Mononuclear cell (primary cell): ENCODE results near the gene PNMA8B. TPM values are rescaled to one million over a fixed set of nuclear protein-coding genes. Genes with fewer than 3 reads are reported as not detected.
"Not testable (repeated sequence)": the region's sequence is repeated elsewhere in the genome, so short reads cannot be mapped to it uniquely, and the experiment has no call there.

Experiments
- H3K27me3 ChIP-seq: 2 replicates; pipeline ENCODE4 v1.6.0; 2011; ENCODE audit warnings: low read length, control low read depth; ENCODE audit not compliant: insufficient read depth
- H3K4me1 ChIP-seq: 2 replicates; pipeline ENCODE4 v1.5.1; 2011; ENCODE audit warnings: mild to moderate bottlenecking, low read length, control low read depth; ENCODE audit not compliant: insufficient read depth
- H3K4me3 ChIP-seq: 2 replicates; pipeline ENCODE4 v1.5.1; 2011; ENCODE audit warnings: mild to moderate bottlenecking, low read length, moderate library complexity
- H3K9me3 ChIP-seq: 2 replicates; pipeline ENCODE4 v1.5.1; 2011; ENCODE audit warnings: low read depth, mild to moderate bottlenecking, control low read depth, low read length
- total RNA-seq: library from RNA; depleted of rRNA; stranded (reverse); fragments of >200 nt; gene quantifications from one replicate; pipeline ENCODE4 v1.2.3, GENCODE V29; 2012

The PNMA8B gene, protein sequence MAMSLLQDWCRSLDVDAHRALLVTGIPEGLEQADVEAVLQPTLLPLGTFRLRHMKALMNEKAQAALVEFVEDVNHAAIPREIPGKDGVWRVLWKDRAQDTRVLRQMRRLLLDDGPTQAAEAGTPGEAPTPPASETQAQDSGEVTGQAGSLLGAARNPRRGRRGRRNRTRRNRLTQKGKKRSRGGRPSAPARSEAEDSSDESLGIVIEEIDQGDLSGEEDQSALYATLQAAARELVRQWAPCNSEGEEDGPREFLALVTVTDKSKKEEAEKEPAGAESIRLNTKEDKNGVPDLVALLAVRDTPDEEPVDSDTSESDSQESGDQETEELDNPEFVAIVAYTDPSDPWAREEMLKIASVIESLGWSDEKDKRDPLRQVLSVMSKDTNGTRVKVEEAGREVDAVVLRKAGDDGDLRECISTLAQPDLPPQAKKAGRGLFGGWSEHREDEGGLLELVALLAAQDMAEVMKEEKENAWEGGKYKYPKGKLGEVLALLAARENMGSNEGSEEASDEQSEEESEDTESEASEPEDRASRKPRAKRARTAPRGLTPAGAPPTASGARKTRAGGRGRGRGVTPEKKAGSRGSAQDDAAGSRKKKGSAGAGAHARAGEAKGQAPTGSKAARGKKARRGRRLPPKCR
- under 0.01 TPM for total RNA-seq

DNA sequence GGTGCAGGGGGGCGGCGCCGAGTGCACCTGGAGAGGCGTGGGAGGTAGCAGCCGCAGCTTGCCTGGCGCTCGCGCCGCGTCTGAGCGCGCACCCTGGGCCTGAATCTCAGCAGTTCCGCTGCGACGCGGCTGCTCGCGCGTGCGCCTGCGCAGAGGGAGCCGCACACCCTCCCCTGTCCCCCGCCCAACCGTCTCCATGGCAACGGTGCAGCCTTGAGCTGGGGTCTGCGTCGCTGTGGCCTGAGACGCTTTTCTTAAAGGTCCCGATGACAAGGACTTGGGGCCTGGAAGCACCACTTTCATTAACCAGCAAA, at the start of gene PNMA8B:
TSS of gene PNMA8B (minus strand) at position 82 of the 314 bp plus-strand sequence. CDS start 402 bp downstream, outside the sequence.
- Histone ChIP-seq H3K27me3 (peaks cover 42% of the 10 kb centered on the region), H3K4me3 (no peak within 1 kb of the TSS), H3K9me3 (no peaks in the 10 kb centered on the region), H3K4me1 (peaks cover 19% of the 10 kb centered on the region)

DNA sequence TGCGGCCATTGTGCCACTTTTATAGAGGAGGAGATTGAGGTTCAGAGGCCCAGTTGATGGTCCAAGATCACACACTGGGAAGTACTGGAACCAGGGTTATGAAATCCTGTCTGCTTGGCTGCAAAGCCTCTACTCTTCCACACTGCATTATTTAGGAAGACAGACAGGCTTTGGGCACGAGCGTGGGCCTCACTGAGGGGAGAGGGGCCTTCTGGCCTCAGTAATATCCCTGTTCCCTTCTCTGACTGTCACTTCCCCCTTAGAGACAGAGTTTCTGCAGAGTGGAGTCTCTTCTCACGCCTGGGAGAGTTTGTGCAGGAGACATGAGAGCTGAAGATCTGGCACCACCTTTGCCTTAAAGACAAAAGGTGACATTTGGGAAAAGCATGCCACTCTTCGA, 49.0 kb upstream of the PNMA8B start:
- peaks cover 5% of the 10 kb centered on the region for H3K4me1 ChIP-seq
- H3K27me3 ChIP-seq: no peaks in the 10 kb centered on the region
- no peaks in the 10 kb centered on the region for H3K9me3 ChIP-seq
- H3K4me3 ChIP-seq: no peak overlapping the region

DNA sequence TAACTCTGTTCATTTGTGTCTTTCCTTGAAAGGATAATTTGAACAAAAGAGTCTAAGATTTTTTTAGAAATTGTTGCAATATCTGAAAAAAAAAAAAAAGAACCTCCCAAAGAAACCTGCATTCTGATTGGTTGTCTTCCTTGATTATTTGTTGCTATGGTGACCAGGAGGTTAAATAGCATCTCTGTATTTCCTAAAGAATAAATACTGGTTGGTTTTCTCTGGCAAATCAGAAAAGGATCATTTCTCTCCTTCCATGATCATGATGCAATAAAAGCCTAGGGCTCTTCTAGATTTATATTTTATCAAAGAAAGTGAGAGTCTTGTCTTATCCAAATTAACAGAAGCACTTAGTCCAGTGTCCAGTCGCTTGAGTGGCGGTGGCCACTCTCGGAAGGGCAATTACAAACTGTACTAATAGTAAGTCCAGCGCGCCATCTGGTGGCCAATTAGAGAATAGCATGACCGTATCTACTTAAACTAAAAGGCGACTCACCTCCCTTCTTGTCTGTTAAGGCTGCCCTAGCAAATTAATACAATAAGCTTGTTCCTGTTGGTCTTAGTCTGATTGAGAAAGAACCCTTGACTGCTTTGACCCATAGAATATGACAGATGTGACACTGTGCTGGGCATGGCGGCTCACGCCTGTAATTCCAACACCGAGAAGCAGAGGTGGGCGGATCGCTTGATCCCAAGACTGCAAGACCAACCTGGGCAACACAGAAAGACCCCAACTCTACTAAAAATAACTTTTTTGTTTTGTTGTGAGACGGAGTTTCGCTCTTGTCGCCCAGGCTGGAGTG, 47.0 kb upstream of the PNMA8B start:
- no peak overlapping the region for H3K4me3 ChIP-seq
- no peaks in the 10 kb centered on the region for H3K9me3 ChIP-seq
- H3K27me3 ChIP-seq: no peaks in the 10 kb centered on the region
- H3K4me1 ChIP-seq: no peaks in the 10 kb centered on the region

DNA sequence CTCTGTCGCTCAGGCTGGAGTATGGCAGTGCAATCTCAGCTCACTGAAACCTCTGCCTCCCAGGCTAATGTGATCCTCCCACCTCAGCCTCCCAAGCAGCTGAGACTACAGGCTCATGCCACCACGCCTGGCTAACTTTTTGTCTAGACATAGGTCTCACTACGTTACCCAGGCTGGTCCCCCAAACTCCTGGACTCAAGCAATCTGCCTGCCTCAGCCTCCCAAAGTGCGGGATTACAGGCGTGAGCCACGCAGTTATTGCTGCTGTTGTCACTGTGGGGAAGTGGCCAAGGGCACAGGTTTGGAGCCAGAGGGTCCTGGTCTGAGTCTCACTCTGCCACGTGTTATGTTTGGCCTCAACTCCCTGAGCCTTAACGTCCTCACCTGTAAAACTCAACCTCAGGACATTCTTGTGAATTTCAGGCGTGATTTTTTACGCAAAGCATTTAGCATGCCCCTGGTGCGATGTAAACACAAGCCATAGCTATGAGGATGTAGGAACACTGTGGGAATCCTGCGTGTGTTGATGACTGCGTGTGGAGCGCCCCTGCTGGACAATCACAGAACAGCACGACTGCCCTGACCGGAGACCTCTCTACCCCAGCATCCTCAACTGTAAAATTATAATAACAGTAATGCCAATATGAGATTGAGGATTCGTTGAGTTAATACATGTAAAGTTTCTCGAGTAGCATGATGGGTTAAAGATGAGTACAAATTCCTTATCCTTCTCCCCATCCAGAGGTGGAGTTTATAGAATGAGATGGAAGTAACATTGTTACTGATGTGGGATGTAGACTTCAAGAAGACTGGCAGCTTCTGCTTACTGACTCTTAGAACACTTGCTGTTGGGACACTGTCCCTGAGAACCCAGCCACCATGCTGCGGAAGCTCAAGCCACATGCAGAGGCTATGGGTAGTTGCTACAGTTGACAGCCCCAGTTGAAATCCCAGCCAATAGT, 41.8 kb upstream of the PNMA8B start:
- no peaks in the 10 kb centered on the region for H3K9me3 ChIP-seq
- H3K4me3 ChIP-seq: no peak overlapping the region
- no peaks in the 10 kb centered on the region for H3K27me3 ChIP-seq
- peaks cover 4% of the 10 kb centered on the region for H3K4me1 ChIP-seq

DNA sequence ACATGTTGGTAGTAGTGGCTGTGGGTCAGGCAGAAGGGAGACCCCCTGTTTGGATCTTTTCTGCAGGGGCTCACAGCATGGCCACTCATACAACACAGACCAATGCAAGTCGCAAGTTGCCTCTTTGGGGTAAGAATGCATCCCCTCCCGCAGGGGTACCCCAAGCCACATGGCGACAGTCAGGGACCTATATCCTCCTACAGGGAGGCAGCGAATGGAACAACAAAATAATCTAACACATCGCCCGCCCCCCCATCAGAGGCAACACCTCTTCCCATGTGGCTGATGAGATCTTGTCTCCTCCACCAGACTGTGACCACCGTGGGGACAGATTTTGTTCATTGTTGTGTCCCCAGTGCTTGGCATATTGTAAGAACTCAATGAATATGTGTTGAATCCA, 40.7 kb upstream of the PNMA8B start:
- Histone ChIP-seq H3K4me1 (peaks cover 7% of the 10 kb centered on the region), H3K4me3 (no peak overlapping the region), H3K27me3 (no peaks in the 10 kb centered on the region), H3K9me3 (no peaks in the 10 kb centered on the region)

DNA sequence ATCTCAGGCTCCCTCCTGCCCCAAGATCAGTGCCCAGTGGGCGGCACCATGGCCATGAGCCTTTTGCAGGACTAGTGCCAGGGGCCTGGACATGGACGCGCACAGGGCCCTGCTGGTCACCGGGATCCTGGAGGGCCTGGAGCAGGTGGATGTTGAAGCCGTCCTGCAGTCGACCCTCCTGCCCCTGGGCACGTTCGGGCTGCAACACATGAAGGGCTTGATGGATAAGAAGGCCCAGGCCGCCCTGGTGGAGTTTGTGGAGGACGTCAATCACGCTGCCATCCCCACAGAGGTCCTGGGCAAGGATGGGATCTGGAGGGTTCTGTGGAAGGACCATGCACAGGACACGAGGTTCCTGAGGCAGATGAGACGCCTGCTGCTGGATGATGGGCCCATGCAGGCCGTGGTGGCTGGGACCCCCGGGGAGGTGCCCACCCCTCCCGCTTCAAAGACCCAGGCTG, 38.0 kb upstream of the PNMA8B start:
- Histone ChIP-seq H3K27me3 (no peaks in the 10 kb centered on the region), H3K4me1 (peaks cover 32% of the 10 kb centered on the region), H3K9me3 (no peaks in the 10 kb centered on the region), H3K4me3 (no peak overlapping the region)

DNA sequence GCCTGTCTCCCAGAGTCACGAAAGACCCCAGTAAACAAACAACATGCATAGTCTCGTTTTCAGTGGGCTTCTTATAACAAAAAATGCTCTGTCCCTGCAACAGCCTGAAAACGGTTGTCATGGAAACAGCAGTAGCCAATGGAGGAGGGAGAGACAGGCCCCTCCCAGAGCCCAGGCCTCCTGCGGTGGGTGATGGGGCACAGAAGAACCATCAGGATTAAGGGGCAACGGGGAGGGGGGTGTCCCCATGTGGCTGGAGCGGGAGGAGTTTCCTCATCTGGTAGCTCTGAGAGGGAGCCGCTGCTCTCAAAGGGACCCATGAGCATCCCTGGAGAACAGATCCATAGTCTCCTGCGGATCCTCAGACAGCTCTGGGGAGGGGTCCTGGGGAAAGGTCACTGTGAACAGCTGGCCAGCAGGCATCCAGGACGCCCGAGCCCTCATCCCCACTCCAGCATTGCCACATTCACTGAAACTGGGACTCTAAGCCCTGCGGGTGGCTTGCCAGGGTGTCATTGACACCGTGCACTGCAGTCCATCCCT, 37.5 kb upstream of the PNMA8B start:
- peaks cover 32% of the 10 kb centered on the region for H3K4me1 ChIP-seq
- no peak overlapping the region for H3K4me3 ChIP-seq
- H3K9me3 ChIP-seq: no peaks in the 10 kb centered on the region
- H3K27me3 ChIP-seq: no peaks in the 10 kb centered on the region

DNA sequence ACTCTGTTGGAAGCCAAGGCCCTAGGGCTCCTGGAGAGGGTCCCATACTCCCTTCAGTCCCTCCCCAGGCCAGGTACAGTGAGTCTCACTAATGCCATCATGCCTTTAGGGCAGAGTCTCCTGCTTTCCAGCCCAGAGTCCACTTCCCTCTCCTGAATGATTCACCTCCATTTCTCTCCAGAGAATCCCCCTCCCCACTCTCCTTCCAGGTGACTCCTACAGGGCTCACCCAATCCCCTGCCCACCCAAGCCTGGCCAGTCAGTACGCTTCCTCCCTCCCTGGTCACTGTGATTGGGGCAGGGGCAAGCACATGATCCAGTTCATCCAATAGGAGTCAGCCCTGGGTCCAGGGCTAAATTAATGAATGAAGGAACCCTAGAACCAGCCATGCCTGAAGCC, 35.0 kb upstream of the PNMA8B start:
- Histone ChIP-seq H3K27me3 (no peaks in the 10 kb centered on the region), H3K4me1 (peaks cover 28% of the 10 kb centered on the region), H3K9me3 (no peaks in the 10 kb centered on the region), H3K4me3 (no peak overlapping the region)

DNA sequence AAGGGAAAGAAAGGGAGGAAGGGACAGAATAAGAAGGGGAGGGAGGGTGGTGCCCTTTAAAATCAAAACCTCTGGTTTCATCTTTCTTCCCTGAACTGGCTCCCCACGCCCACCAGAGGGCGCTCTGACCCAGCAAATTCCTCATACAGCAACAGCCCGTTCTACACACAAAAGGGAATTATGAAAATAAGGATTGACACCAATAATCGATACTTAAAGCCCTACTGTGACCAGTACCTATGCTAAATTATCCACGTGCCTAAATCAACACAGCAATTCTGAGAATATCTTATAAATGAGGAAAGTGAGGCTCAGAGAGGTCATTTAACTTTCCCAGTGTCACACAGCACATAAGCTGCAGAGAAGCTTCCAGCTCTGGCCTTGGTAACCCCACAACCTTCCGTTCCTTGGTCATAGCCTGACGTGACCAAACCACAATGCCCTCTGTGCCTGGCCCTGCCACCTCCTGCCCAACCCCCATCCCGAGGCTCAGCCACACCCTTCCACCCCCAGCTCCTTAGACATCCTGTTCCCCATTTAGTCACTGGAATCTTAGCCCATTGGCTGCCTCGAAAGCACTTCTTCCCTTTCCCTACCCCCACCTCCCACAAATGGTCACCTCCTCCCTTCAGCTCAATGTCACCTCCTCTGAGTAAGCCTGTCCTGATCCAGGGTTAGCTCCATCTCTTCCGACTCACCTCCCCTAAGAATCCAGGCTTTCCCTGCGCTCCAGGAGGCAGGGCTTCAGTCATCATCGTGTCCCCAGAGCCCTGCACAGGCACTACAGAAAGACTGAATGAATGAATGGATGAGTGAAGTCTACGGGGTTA, 34.2 kb upstream of the PNMA8B start:
- H3K4me3 ChIP-seq: no peak overlapping the region
- no peaks in the 10 kb centered on the region for H3K9me3 ChIP-seq
- no peaks in the 10 kb centered on the region for H3K27me3 ChIP-seq
- H3K4me1 ChIP-seq: peaks cover 28% of the 10 kb centered on the region

DNA sequence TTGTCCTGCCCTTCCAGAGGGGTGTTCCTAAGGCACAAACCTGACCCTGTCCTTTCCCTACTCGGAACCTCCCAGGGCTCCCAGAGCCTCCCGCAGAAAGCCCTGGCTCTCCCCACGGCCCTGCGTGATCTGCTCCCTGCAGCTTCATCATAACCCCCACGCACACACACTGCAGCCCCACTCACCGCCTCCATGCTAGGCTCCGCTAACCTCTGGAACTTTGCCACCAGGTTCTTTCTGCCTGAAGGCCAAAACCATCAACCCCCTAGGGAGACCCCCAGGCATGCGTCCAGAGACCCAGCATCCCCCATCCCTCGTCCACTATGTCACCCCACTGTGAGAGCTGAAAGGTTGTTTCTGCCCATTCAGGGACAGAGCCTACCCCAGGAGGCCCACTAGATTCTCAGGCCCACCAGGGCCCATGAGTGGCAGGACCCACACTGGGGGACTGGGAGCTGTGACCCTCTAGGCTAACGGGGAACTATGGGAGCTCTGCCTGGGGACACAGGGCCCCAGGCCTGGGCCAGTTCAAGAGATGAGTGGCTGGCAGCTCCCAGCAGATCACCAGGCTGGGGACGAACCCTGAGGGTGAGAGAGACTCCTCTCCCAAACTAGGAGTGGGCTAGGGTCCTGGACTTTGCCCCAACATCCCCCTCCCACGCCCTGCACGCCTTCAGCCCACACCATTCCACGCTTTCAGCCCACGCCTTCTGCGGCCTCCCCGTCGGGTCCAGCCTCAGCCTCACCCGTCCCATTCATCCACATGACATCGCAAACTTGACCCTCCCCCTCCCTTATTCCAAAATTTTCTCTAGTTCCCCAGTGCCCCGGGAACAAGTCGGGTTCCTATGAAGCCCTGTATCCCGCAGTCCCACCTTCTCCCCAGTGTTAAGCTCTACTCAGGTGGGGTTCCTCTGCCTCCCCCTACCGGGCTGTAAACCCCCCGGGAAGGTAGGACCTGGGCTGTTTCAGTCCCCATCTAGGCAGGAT, 33.2 kb upstream of the PNMA8B start:
- Histone ChIP-seq H3K9me3 (no peaks in the 10 kb centered on the region), H3K4me3 (no peak overlapping the region), H3K27me3 (no peaks in the 10 kb centered on the region), H3K4me1 (peaks cover 28% of the 10 kb centered on the region)

DNA sequence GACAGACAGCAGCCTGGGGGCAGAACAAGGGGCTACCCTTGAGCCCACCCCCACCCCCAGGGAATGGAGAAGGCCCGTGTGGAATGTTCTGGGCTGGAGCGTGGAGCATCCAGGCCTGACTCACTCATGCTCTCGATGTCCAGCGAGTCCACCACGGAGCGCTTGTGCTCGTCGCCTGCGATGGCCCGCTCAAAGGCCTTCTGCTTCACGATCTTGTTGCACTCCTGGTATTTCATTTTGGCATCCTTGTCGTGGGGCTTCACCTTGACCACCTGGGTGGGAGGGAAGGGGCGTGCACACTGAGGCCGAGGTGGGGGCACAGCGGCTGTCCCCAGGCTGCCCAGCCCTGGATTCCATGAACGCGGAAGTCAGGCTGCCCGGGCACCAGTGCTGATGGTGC, 31.1 kb upstream of the PNMA8B start:
- H3K27me3 ChIP-seq, H3K4me3 ChIP-seq, H3K9me3 ChIP-seq: not testable (repeated sequence)
- H3K4me1 ChIP-seq: peaks cover 45% of the 10 kb centered on the region

DNA sequence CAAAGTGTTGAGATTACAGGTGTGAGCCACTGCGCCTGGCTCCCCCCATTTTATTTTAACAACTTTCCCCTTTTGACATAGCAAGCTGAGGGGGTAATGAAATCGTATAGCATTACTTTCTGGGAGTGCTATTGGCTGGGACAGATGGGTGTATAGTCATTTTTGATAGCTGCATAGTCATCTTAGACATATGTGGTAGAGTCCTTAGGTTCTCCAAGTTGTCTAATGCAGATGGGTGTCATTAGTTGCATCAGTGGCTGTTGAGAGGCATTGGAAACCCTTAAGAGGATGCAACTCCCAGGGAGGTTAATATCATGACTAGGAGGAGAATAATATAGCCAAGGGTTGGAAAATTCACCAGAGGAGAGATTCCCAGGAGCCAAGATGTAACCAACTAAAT, 28.6 kb upstream of the PNMA8B start:
- H3K4me3 ChIP-seq: no peak overlapping the region
- H3K4me1 ChIP-seq: peaks cover 30% of the 10 kb centered on the region
- H3K27me3 ChIP-seq: no peaks in the 10 kb centered on the region
- no peaks in the 10 kb centered on the region for H3K9me3 ChIP-seq

DNA sequence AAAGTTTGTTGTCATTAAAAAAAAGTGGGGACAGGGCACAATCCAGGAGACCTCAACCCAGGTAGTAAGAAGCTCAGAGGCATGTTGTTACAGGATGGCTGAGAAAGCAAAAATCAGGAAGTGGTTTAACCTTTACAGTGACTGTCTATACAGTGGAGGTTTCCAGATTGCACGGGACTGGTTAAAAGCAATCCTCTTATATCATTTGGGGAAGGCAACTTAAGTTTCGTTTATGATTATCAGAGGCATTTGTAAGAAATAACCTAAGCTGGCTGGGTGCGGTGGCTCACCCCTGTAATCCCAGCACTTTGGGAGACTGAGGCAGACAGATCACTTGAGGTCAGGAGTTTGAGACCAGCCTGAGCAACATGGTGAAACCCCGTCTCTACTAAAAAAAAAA, 27.3 kb upstream of the PNMA8B start:
- peaks cover 24% of the 10 kb centered on the region for H3K4me1 ChIP-seq
- H3K4me3 ChIP-seq, H3K9me3 ChIP-seq, H3K27me3 ChIP-seq: not testable (repeated sequence)
